HEK293 (cell line): Measurements from ENCODE around the gene MOGAT3.
A peak's percentile ranks its signal among the peaks of the same experiment; 100 is the strongest.

Experiments used
- GLI4 ChIP-seq: fragments of 450-650 bp; formaldehyde crosslinking; IDR thresholded peaks from 2 replicates; pipeline ENCODE4 v1.5.1; 2016; ENCODE audit warnings: missing biosample characterization, missing genetic modification characterization
- KLF17 ChIP-seq: fragments of 450-650 bp; formaldehyde crosslinking; IDR thresholded peaks from 2 replicates; pipeline ENCODE4 v1.5.1; 2016; ENCODE audit warnings: missing biosample characterization, missing genetic modification characterization
- MYNN ChIP-seq: fragments of 450-650 bp; formaldehyde crosslinking; IDR thresholded peaks from 2 replicates; pipeline ENCODE4 v1.5.1; 2016; ENCODE audit warnings: missing biosample characterization, missing genetic modification characterization, borderline replicate concordance
- RBAK ChIP-seq: fragments of 450-650 bp; formaldehyde crosslinking; IDR thresholded peaks from 2 replicates; pipeline ENCODE4 v1.5.1; 2016; ENCODE audit warnings: missing biosample characterization, missing genetic modification characterization
- REPIN1 ChIP-seq: fragments of 450-650 bp; formaldehyde crosslinking; IDR thresholded peaks from 2 replicates; pipeline ENCODE4 v1.5.1; 2017; ENCODE audit warnings: missing biosample characterization, missing genetic modification characterization, low read depth
- SCRT1 ChIP-seq: fragments of 450-650 bp; formaldehyde crosslinking; IDR thresholded peaks from 2 replicates; pipeline ENCODE4 v1.5.1; 2016; ENCODE audit warnings: missing biosample characterization, missing genetic modification characterization, borderline replicate concordance
- SP3 ChIP-seq: fragments of 450-650 bp; formaldehyde crosslinking; IDR thresholded peaks from 2 replicates; pipeline ENCODE4 v1.5.1; 2016; ENCODE audit warnings: missing biosample characterization, missing genetic modification characterization
- WT1 ChIP-seq: fragments of 450-650 bp; formaldehyde crosslinking; IDR thresholded peaks from 2 replicates; pipeline ENCODE4 v1.5.1; 2016; ENCODE audit warnings: missing biosample characterization, missing genetic modification characterization
- ZBTB48 ChIP-seq: fragments of 450-650 bp; formaldehyde crosslinking; IDR thresholded peaks from 2 replicates; pipeline ENCODE4 v1.5.1; 2016; ENCODE audit warnings: missing biosample characterization, missing genetic modification characterization
- ZBTB7A ChIP-seq: fragments of 450-650 bp; formaldehyde crosslinking; IDR thresholded peaks from 2 replicates; pipeline ENCODE4 v1.5.1; 2016; ENCODE audit warnings: low read depth, missing biosample characterization, missing genetic modification characterization
- ZBTB8A ChIP-seq: fragments of 450-650 bp; formaldehyde crosslinking; IDR thresholded peaks from 2 replicates; pipeline ENCODE4 v1.5.1; 2016; ENCODE audit warnings: missing biosample characterization, missing genetic modification characterization
- ZNF114 ChIP-seq: fragments of 450-650 bp; formaldehyde crosslinking; IDR thresholded peaks from 2 replicates; pipeline ENCODE4 v1.5.0; 2017; ENCODE audit warnings: missing biosample characterization, missing genetic modification characterization
- ZNF121 ChIP-seq: fragments of 450-650 bp; formaldehyde crosslinking; IDR thresholded peaks from 2 replicates; pipeline ENCODE4 v1.5.1; 2016; ENCODE audit warnings: missing biosample characterization, missing genetic modification characterization
- ZNF148 ChIP-seq: fragments of 450-650 bp; formaldehyde crosslinking; IDR thresholded peaks from 2 replicates; pipeline ENCODE4 v1.5.0; 2017; ENCODE audit warnings: missing biosample characterization, missing genetic modification characterization, borderline replicate concordance
- ZNF175 ChIP-seq: fragments of 450-650 bp; formaldehyde crosslinking; IDR thresholded peaks from 2 replicates; pipeline ENCODE4 v1.5.1; 2016; ENCODE audit warnings: missing biosample characterization, missing genetic modification characterization
- ZNF223 ChIP-seq: fragments of 450-650 bp; formaldehyde crosslinking; IDR thresholded peaks from 2 replicates; pipeline ENCODE4 v1.5.1; 2016; ENCODE audit warnings: missing biosample characterization, missing genetic modification characterization
- ZNF23 ChIP-seq: fragments of 450-650 bp; formaldehyde crosslinking; IDR thresholded peaks from 2 replicates; pipeline ENCODE4 v1.5.1; 2016; ENCODE audit warnings: missing biosample characterization, missing genetic modification characterization, borderline replicate concordance
- ZNF24 ChIP-seq: fragments of 450-650 bp; formaldehyde crosslinking; IDR thresholded peaks from 2 replicates; pipeline ENCODE4 v1.5.1; 2016; ENCODE audit warnings: missing biosample characterization, missing genetic modification characterization
- ZNF274 ChIP-seq, 2 experiments: fragments of 200-500 bp in 1 of 2; fragments of 450-650 bp in 1 of 2; sonication (Bioruptor generic) in 1 of 2; formaldehyde crosslinking in 1 of 2; IDR thresholded peaks; 2 replicates each; pipeline versions ENCODE4 v1.5.1 to v1.6.1; 2014 to 2016; ENCODE audit warnings: borderline replicate concordance in 1 of 2, inconsistent platforms in 1 of 2, low read length in 1 of 2, missing biosample characterization in 1 of 2, missing genetic modification characterization in 1 of 2
- ZNF292 ChIP-seq: fragments of 450-650 bp; formaldehyde crosslinking; IDR thresholded peaks from 2 replicates; pipeline ENCODE4 v1.5.1; 2016; ENCODE audit warnings: low read depth, missing biosample characterization, missing genetic modification characterization, borderline replicate concordance
- ZNF302 ChIP-seq: fragments of 450-650 bp; formaldehyde crosslinking; IDR thresholded peaks from 2 replicates; pipeline ENCODE4 v1.5.1; 2016; ENCODE audit warnings: missing biosample characterization, missing genetic modification characterization, low read depth
- ZNF398 ChIP-seq: fragments of 450-650 bp; formaldehyde crosslinking; IDR thresholded peaks from 2 replicates; pipeline ENCODE4 v1.5.1; 2017; ENCODE audit warnings: missing biosample characterization, missing genetic modification characterization
- ZNF48 ChIP-seq: fragments of 450-650 bp; formaldehyde crosslinking; IDR thresholded peaks from 2 replicates; pipeline ENCODE4 v1.5.1; 2016; ENCODE audit warnings: missing biosample characterization, missing genetic modification characterization
- ZNF529 ChIP-seq: fragments of 450-650 bp; formaldehyde crosslinking; IDR thresholded peaks from 2 replicates; pipeline ENCODE4 v1.5.1; 2017; ENCODE audit warnings: missing genetic modification characterization, missing biosample characterization; ENCODE audit not compliant: insufficient replicate concordance
- ZNF549 ChIP-seq: fragments of 450-650 bp; IDR thresholded peaks from 2 replicates; pipeline ENCODE4 v1.5.1; 2018; ENCODE audit warnings: missing biosample characterization, missing genetic modification characterization, mild to moderate bottlenecking, inconsistent platforms, moderate library complexity
- ZNF561 ChIP-seq: fragments of 450-650 bp; IDR thresholded peaks from 2 replicates; pipeline ENCODE4 v1.5.1; 2018; ENCODE audit warnings: missing biosample characterization, missing genetic modification characterization, borderline replicate concordance
- ZNF664 ChIP-seq: fragments of 450-650 bp; formaldehyde crosslinking; IDR thresholded peaks from 2 replicates; pipeline ENCODE4 v1.5.1; 2016; ENCODE audit warnings: missing biosample characterization, missing genetic modification characterization
- TF ChIP-seq, protein P1 (sequence below): fragments of 450-650 bp; formaldehyde crosslinking; IDR thresholded peaks from 2 replicates; pipeline ENCODE4 v1.5.1; 2016; ENCODE audit warnings: missing biosample characterization, missing genetic modification characterization, borderline replicate concordance
- TF ChIP-seq, protein P2 (sequence below): fragments of 450-650 bp; formaldehyde crosslinking; IDR thresholded peaks from 2 replicates; pipeline ENCODE4 v1.5.1; 2017; ENCODE audit warnings: missing biosample characterization, missing genetic modification characterization

Gene MOGAT3

GRCh38 chr7:101166909-101167644 lies 33.8 kb downstream of the MOGAT3 start (continued):
- TF ChIP-seq ZNF561 (tag by site-specific recombination) (no peak), ZBTB8A (peak; percentile 31; the same call in 1 of the 2 replicates), REPIN1 (no peak), ZNF48 (tag by site-specific recombination) (no peak), ZNF529 (tag by site-specific recombination) (no peak), ZNF23 (no peak), SCRT1 (tag by site-specific recombination) (no peak), ZNF302 (tag by site-specific recombination) (no peak), ZNF175 (no peak), ZNF292 (tag by site-specific recombination) (no peak), ZNF274 (IDR thresholded peaks at IDR 0.05; ENCODE audit: low read length) (no peak), ZNF274 (tag by site-specific recombination; IDR thresholded peaks at IDR 0.05; ENCODE audit: borderline replicate concordance) (no peak), ZNF549 (no peak), ZBTB7A (0 out of 2 replicates have a peak, but pooled peaks have one; percentile 12), ZNF24 (no peak), ZNF398 (peak; percentile 89), WT1 (peak; percentile 24; the same call in 1 of the 2 replicates), ZNF664 (no peak), ZNF148 (tag by site-specific recombination) (no peak), GLI4 (tag by site-specific recombination) (no peak), ZNF223 (tag by site-specific recombination) (no peak), MYNN (tag by site-specific recombination) (no peak), KLF17 (tag by site-specific recombination) (peak; percentile 48), SP3 (tag by site-specific recombination) (peak; percentile 41; the same call in 1 of the 2 replicates), ZNF121 (no peak), RBAK (tag by site-specific recombination) (no peak), ZBTB48 (tag by site-specific recombination) (no peak; the same call in 1 of the 2 replicates), ZNF114 (tag by site-specific recombination) (no peak)
- TF ChIP-seq, protein P1, sequence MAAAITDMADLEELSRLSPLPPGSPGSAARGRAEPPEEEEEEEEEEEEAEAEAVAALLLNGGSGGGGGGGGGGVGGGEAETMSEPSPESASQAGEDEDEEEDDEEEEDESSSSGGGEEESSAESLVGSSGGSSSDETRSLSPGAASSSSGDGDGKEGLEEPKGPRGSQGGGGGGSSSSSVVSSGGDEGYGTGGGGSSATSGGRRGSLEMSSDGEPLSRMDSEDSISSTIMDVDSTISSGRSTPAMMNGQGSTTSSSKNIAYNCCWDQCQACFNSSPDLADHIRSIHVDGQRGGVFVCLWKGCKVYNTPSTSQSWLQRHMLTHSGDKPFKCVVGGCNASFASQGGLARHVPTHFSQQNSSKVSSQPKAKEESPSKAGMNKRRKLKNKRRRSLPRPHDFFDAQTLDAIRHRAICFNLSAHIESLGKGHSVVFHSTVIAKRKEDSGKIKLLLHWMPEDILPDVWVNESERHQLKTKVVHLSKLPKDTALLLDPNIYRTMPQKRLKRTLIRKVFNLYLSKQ (tag by site-specific recombination), result no peak
- TF ChIP-seq, protein P2, sequence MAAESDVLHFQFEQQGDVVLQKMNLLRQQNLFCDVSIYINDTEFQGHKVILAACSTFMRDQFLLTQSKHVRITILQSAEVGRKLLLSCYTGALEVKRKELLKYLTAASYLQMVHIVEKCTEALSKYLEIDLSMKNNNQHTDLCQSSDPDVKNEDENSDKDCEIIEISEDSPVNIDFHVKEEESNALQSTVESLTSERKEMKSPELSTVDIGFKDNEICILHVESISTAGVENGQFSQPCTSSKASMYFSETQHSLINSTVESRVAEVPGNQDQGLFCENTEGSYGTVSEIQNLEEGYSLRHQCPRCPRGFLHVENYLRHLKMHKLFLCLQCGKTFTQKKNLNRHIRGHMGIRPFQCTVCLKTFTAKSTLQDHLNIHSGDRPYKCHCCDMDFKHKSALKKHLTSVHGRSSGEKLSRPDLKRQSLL, result no peak
